ENCODE data around the gene CLASRP. TPM values are rescaled to one million over a fixed set of nuclear protein-coding genes. Genes with fewer than 3 reads are reported as not detected.

CLASRP gene
- total and polyA plus RNA-seq, 2 of the 8 experiments (the other 6 are each of a cell fraction or from before 2014, with no cell fraction given): 22.3 to 71.7 TPM

DNA sequence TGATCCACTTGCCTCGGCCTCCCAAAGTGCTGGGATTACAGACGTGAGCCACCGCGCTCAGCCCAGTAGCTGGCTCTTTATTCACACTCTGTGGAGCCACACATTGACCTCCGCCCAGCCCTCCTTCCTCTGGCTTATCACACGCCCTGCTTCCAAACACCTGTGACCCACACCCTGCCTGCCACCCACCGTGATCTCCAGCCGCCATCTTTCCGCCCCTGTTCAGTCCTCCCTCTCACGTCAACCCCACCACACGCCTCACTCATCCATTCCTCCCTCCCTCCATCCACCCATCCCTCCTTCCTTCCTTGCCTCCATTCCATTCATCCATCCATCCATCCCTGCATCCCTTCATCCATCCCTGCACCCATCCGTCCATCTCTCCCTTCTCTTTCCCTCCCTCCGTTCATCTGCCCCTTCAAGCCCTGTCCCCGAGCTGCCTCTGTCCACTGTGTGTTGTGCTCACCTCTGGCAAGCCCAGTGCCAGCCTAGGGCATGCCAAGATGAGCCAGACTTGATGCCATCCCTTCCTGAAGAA lies 19.8 kb downstream of the CLASRP start:
- Histone ChIP-seq H3K23ac (ENCODE audit: insufficient read length) (no peak overlapping the region), H3K9ac (replicated peaks in 1 of 4; ENCODE audit: extremely low read depth in 1 of 4, low read depth in 3 of 4, low read length in 3 of 4) (no peak overlapping the region), H2BK12ac (ENCODE audit: low read depth, low read length) (no peak overlapping the region), H3K4me1 (replicated peaks in 1 of 4; ENCODE audit: control insufficient read depth in 3 of 4, insufficient read depth in 4 of 4, low read length in 3 of 4) (peaks cover 0 to 4% (median 1%) of the 10 kb centered on the region in 4 experiments; a peak in 4 of 7 replicates), H3K14ac (ENCODE audit: insufficient read length) (no peak overlapping the region), H3K27me3 (replicated peaks in 1 of 4; ENCODE audit: control insufficient read depth in 3 of 4, extremely low read depth in 1 of 4, insufficient read depth in 3 of 4, low read length in 3 of 4) (no peaks in the 10 kb centered on the region), H3K27ac (ENCODE audit: low read depth, low read length) (no peak overlapping the region), H3K56ac (replicated peaks; ENCODE audit: insufficient read length, low read depth, low read length) (no peak overlapping the region), H2BK15ac (ENCODE audit: low read length) (no peak overlapping the region), H4K91ac (replicated peaks; ENCODE audit: insufficient read length, low read length) (no peak overlapping the region), H3K9me3 (ENCODE audit: insufficient read depth in 2 of 2, low read depth in 1 of 2, low read length in 1 of 2) (no peaks in the 10 kb centered on the region; a peak in 1 of 4 replicates), H3K4ac (replicated peaks; ENCODE audit: insufficient read length, low read depth, low read length) (no peak overlapping the region), H2AK5ac (ENCODE audit: low read depth, low read length) (no peak overlapping the region), H2BK120ac (replicated peaks; ENCODE audit: low read depth, low read length) (no peak overlapping the region), H3K79me1 (ENCODE audit: low read depth, low read length) (peaks cover 4% of the 10 kb centered on the region; the same call in 1 of the 2 replicates), H3K79me2 (ENCODE audit: control insufficient read depth in 1 of 2, insufficient read depth in 2 of 2, low read length in 2 of 2) (no peaks in the 10 kb centered on the region), H3K4me3 (ENCODE audit: extremely low read depth in 1 of 4, insufficient read depth in 2 of 4, low read depth in 3 of 4, low read length in 4 of 4) (no peak overlapping the region), H4K20me1 (replicated peaks in 1 of 2; ENCODE audit: control insufficient read depth in 1 of 2, insufficient read depth in 2 of 2, low read length in 2 of 2) (peaks cover 10 to 15% of the 10 kb centered on the region in 2 experiments), H3K4me2 (ENCODE audit: insufficient read depth in 1 of 2, low read depth in 2 of 2, low read length in 2 of 2) (no peak overlapping the region), H3K18ac (ENCODE audit: extremely low read depth, low read length) (no peak overlapping the region), H3K36me3 (ENCODE audit: control insufficient read depth in 2 of 4, insufficient read depth in 4 of 4, low read length in 3 of 4) (peaks cover 12 to 73% (median 48%) of the 10 kb centered on the region in 4 experiments; a peak in 7 of 8 replicates), H2BK5ac (ENCODE audit: low read depth, low read length) (no peak overlapping the region), H4K8ac (ENCODE audit: extremely low read depth, insufficient read depth, low read length) (no peak overlapping the region), H2BK20ac (ENCODE audit: low read length) (no peak overlapping the region), H3K23me2 (ENCODE audit: low read depth, low read length) (peaks cover 2% of the 10 kb centered on the region; the same call in 1 of the 2 replicates), H4K5ac (ENCODE audit: insufficient read length, low read depth, low read length) (no peak overlapping the region), H2AFZ (ENCODE audit: low read length) (no peak overlapping the region)
- CTCF ChIA-PET (ENCODE audit: partially characterized antibody): interaction anchor here (0.6 to 4.3 kb wide), 22 partner anchors 9 to 432 kb away, joined by 3 to 85 read pairs (median 6); partner anchors contain the start of genes APOE, CLASRP and PPP1R37
- DNase-seq (ENCODE audit: low read depth in 1 of 2, low spot score in 2 of 2) (no peak), FAIRE-seq (no peak)
- no peak for TF ChIP-seq KDM1A (IDR thresholded peaks at IDR 0.05; ENCODE audit: borderline replicate concordance, low read length)
- no peak for TF ChIP-seq EZH2 (IDR thresholded peaks at IDR 0.05; ENCODE audit: low read depth, low read length, severe bottlenecking)
- POLR2A ChIA-PET (ENCODE audit: partially characterized antibody): interaction anchor here (1.0 to 1.2 kb wide), 2 partner anchors 8 to 9 kb away, joined by 3 to 7 read pairs; no protein-coding TSS in a partner anchor
- WGBS, 2 experiments (ENCODE audit: extremely low coverage in 1 of 2, insufficient coverage in 1 of 2, insufficient read length in 1 of 2, insufficient replicate concordance in 2 of 2, low coverage in 1 of 2, low lambda C conversion rate in 2 of 2, missing lambda C conversion rate in 1 of 2): 92 to 100% methylated on average over 2 to 14 of the region's 14 CpGs

Measured in H1 (cell line).